Testis (tissue), 3 donors: ENCODE measurements around the gene SH3GL2. TPM values are rescaled to one million over a fixed set of nuclear protein-coding genes. Genes with fewer than 3 reads are reported as not detected.

Source experiments
- DNase-seq: peaks from one replicate; pipeline ENCODE4 v3.0.0-alpha.2; 2019
- H3K27ac ChIP-seq, 2 donors: fragments of 200-600 bp; sonication (generic); one replicate each; pipeline ENCODE4 v1.5.1; 2019
- H3K27me3 ChIP-seq: fragments of 200-600 bp; sonication (generic); one replicate; pipeline ENCODE4 v1.5.1; 2019
- H3K36me3 ChIP-seq: fragments of 200-600 bp; sonication (generic); one replicate; pipeline ENCODE4 v1.5.1; 2017; ENCODE audit warnings: low read depth; ENCODE audit errors: missing control alignments
- H3K4me1 ChIP-seq: fragments of 200-600 bp; sonication (generic); one replicate; pipeline ENCODE4 v1.5.1; 2019
- H3K4me3 ChIP-seq, 2 donors: fragments of 200-600 bp; sonication (generic); one replicate each; pipeline ENCODE4 v1.5.1; 2017 to 2019
- H3K9me3 ChIP-seq: fragments of 200-600 bp; sonication (generic); one replicate; pipeline ENCODE4 v1.5.1; 2017
- CTCF ChIP-seq, 3 experiments: fragments of 450-650 bp in 2 of 3; fragments of 200-600 bp in 1 of 3; sonication (generic) in 1 of 3; IDR thresholded peaks; one replicate each; pipeline ENCODE4 v1.5.1; 2016 to 2019; ENCODE audit warnings: antibody characterized with exemption in 3 of 3, mild to moderate bottlenecking in 2 of 3, moderate library complexity in 1 of 3
- POLR2A ChIP-seq: fragments of 450-650 bp; IDR thresholded peaks from one replicate; pipeline ENCODE4 v1.6.1; 2017; ENCODE audit warnings: antibody characterized with exemption, mild to moderate bottlenecking, moderate library complexity
- WGBS, 2 donors: methylation state at CpG; one replicate each; pipeline ENCODE4 v1.1.5; 2018; 5-methylcytosine and 5-hydroxymethylcytosine counted together
- intact Hi-C: fragments of 100-400 bp; cut with DNase I; formaldehyde crosslinking; loops from one replicate; pipeline ENCODE4 v1.15.1; 2023; ENCODE audit warnings: low total_unique reads
- polyA plus RNA-seq: library from polyadenylated mRNA; stranded (reverse); fragments of 350-450 nt; fragmentation: Illumina TruSeq; extraction: RNeasy Lipid Tissue Mini Kit (QIAGEN cat#74804); gene quantifications from one replicate; pipeline ENCODE4 v1.2.3, GENCODE V29; 2014; ENCODE audit warnings: low read depth, low replicate concordance; ENCODE audit not compliant: insufficient read depth
- total RNA-seq, 2 donors: library from RNA; depleted of rRNA; stranded (reverse); fragments of >200 nt; gene quantifications; one replicate each; pipeline ENCODE4 v1.2.3, GENCODE V29; 2016

Gene SH3GL2
- total and polyA plus RNA-seq, 3 donors from 2014 or later: 9.6 to 15.2 (median 10.7) TPM

GRCh38 chr9:17604556-17604955, 25.7 kb downstream of the SH3GL2 start:
- no peak overlapping the region for H3K4me3 ChIP-seq
- no peaks in the 10 kb centered on the region for H3K4me1 ChIP-seq
- WGBS, 2 donors: 87 to 93% methylated on average over 3 to 5 of the region's 5 CpGs
- no peaks in the 10 kb centered on the region for H3K27me3 ChIP-seq
- DNase-seq: no peak
- no peaks in the 10 kb centered on the region for H3K9me3 ChIP-seq
- no peaks in the 10 kb centered on the region for H3K36me3 ChIP-seq
- TF ChIP-seq POLR2A (no peak), CTCF (IDR thresholded peaks at IDR 0.05) (no peak)
- intact Hi-C loops: no loop called here
- H3K27ac ChIP-seq: no peak overlapping the region

GRCh38 chr9:17609312-17610005, 30.6 kb downstream of the SH3GL2 start:
- no peak for DNase-seq

GRCh38 chr9:17611342-17611741, 32.5 kb downstream of the SH3GL2 start:
- Histone ChIP-seq H3K9me3 (no peaks in the 10 kb centered on the region), H3K36me3 (no peaks in the 10 kb centered on the region), H3K27ac (no peak overlapping the region), H3K4me3 (no peak overlapping the region), H3K27me3 (no peaks in the 10 kb centered on the region), H3K4me1 (no peaks in the 10 kb centered on the region)
- DNase-seq: no peak
- WGBS, 2 donors: 45 to 63% methylated on average over 2 of the region's 2 CpGs
- intact Hi-C loops: no loop called here
- TF ChIP-seq CTCF (IDR thresholded peaks at IDR 0.05) (no peak), POLR2A (no peak)

More at GRCh38 chr9:17609312-17610005, 30.6 kb downstream of the SH3GL2 start:
- WGBS, 2 donors: 83 to 85% methylated on average over 7 of the region's 7 CpGs
- no peaks in the 10 kb centered on the region for H3K9me3 ChIP-seq
- TF ChIP-seq POLR2A: no peak
- TF ChIP-seq CTCF (IDR thresholded peaks at IDR 0.05): no peak
- intact Hi-C loops: no loop called here
- H3K27me3 ChIP-seq: no peaks in the 10 kb centered on the region
- H3K27ac ChIP-seq: no peak overlapping the region
- H3K36me3 ChIP-seq: no peaks in the 10 kb centered on the region
- no peaks in the 10 kb centered on the region for H3K4me1 ChIP-seq
- no peak overlapping the region for H3K4me3 ChIP-seq

GRCh38 chr9:17611917-17612316, 33.1 kb downstream of the SH3GL2 start:
- Histone ChIP-seq H3K27ac (no peak overlapping the region), H3K9me3 (no peaks in the 10 kb centered on the region), H3K4me1 (no peaks in the 10 kb centered on the region), H3K27me3 (no peaks in the 10 kb centered on the region), H3K36me3 (no peaks in the 10 kb centered on the region), H3K4me3 (no peak overlapping the region)
- intact Hi-C loops: no loop called here
- no peak for DNase-seq
- TF ChIP-seq POLR2A: no peak
- 54 to 63% methylated on average over 3 of the region's 3 CpGs for WGBS, 2 donors

- Histone ChIP-seq H3K9me3 (no peaks in the 10 kb centered on the region), H3K4me1 (no peaks in the 10 kb centered on the region), H3K4me3 (no peak overlapping the region), H3K27ac (no peak overlapping the region), H3K27me3 (no peaks in the 10 kb centered on the region), H3K36me3 (no peaks in the 10 kb centered on the region)
- no peak for DNase-seq
- intact Hi-C loops: no loop called here
- TF ChIP-seq POLR2A: no peak
- TF ChIP-seq CTCF (IDR thresholded peaks at IDR 0.05): no peak
- WGBS, 2 donors: 57 to 69% methylated on average over 3 of the region's 3 CpGs
Observed at GRCh38 chr9:17613758-17614157, 34.9 kb downstream of the SH3GL2 start.
